Activated naive CD4-positive, alpha-beta T cell (primary cell): ENCODE data around the gene CNTNAP2.
"Not testable (repeated sequence)": the region's sequence is repeated elsewhere in the genome, so short reads cannot be mapped to it uniquely, and the experiment has no call there.

Experiments used
- DNase-seq, 4 experiments: peaks; one replicate each; lab custom pipeline; 2025; lab: John Stamatoyannopoulos, UW

Gene CNTNAP2

DNA sequence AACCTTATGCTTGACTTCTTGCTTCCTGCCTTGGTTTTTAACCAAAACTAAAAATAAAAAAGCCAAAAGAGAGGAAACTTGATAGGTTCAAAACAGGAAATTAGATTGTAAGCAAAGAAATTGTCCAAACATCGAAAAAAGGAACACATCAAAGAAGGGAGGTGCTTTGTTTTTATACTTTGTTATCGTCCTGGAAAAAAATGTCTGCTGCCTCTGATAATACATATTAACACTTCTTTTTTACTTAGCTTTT is 2187.4 kb downstream of the CNTNAP2 start:
- DNase-seq: no peak

DNA sequence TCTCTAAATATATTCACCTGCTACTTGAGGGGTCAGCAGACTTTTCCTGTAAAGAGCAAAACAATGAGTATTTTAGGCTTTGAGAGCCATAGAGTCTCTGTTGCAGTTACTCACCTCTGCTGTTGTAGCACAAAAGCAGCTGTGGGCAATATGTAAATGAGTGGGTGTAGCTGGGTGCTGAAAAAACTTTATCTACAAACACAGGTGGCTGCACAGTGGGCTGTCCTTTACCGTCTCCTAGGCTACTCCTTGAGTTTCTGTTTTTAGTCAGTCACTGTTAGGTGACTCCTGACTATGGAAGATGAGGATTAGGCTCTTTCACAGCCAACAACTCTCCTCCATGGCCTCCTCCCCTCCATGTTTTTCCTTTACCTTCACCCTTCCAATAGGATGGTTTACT is 2187.9 kb downstream of the CNTNAP2 start:
- DNase-seq: no peak

DNA sequence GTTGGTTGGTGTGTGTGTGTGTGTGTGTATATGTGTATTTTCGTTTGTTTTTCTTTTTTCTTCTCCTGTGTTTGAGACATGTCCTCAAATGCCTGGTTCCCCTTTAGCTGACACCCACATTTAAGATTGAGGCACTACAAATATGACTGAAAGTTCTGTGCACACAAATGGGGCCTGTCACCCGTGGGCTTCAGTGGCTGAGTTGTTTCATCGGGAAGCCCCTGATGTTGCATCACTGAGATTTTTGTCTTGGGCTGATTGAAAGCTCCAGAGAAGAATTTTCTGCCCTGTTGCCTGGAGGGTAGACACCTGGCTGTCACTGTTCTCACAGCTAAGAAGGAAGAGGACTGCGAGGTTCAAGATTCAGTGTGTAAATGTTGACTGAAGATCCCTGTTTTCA is 2190.2 kb downstream of the CNTNAP2 start:
- DNase-seq: no peak

DNA sequence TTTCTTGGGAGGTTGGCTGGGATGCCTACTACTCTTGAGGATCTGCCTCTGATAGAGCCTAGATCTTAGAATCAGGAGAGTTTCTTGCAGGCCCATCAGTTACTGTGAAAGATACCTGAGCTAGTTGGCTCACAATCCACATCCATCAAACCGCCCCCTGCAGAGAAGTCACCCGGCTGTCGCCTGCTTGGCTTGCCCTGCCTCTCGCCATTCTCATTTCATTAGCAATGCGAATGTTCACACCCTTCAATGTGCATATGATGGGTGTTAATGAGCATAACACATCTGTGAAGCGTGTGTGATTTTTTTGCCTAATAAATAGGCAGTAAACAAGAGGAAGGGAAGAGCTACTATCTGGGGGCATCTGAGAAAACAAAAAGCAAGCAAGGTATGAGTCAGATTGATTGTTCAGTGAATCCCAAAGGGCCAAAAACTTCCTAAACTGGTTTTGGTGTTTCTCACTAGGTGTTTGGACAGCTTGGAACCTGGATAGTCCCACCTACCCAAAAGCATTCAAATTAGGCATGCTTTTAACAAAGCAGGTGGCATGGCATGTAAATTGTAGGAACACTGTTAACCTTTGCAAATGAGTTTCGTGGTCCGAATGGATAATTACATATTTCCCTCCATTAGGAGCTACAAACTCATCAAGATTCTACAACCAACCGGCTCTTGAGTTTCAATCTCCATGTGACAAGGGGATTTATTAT is 2201.7 kb downstream of the CNTNAP2 start:
- DNase-seq: no peak

DNA sequence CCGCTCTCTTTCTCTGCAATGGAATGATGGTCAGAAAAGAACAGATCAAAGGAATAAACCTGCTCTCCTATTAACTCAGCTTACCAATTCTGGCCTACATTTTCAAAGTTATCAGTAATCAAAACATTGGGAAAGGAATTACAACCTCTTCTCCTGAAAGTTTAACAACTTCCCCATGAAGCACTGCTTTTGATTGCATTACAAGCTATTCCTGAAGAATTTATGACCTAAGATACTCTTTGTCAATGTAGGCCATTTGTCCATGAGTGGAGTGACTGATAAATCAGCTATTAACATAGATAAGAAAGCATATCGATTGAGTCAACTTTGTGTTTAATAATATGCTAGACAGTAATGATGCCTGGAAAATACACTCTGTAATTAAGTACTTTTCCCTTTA is 2202.2 kb downstream of the CNTNAP2 start:
- no peak for DNase-seq

DNA sequence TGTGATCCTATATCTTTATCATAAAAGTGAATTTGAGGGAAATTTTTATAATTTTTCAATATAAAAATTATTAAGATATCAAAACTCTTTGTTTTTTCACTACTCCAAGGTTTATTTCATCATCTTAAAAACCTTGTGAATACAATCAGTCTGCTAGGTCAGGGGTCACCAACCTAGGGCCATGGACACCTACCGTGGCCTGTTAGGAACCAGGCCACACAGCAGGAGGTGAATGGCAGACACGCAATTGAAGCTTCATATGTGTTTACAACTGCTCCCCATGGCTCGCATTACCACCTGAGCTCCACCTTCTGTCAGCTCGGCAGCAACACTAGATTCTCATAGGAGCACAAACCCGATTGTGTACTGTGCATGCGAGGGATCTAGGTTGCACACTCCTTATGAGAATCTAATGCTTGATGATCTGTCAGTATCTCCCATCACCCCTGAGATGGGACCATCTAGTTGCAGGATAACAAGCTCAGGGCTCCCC is 2202.8 kb downstream of the CNTNAP2 start:
- no peak for DNase-seq

DNA sequence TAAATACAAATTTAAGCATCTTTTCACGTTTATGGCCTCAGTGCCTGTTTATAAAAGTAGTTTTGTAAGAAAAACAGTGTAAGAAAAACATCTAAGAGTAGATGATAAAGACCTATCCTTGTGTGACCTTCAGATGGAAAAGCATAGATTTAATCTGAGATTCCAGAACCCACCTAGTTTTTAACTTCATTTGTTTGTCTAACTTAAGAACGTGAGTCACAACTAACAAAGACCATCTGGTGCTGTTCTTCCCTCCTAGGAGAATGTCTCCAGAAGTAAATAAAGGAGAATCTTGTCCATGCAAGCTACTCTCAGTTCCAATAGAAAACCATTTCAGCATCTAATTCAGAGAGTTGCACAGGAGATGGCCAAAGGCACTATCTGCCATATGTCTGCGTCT is 2208.6 kb downstream of the CNTNAP2 start:
- no peak for DNase-seq

DNA sequence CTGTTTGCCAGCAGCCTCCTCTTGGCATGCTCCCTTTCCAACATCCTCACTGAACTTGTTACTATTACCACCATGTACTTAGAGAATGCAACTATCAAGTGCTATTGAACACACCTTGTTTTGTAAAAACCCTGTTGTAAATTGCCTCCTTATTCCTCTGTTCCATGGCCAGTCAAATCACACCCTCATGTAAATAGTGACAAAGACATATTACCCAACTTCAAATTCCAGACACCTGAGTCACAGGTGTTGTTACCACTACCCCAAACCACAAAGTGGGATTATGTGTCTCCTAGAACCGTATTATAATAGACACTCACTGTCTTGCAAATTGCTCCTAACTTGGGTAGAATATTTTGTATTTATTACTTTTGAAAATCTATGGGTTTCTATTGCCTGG is 2210.8 kb downstream of the CNTNAP2 start:
- no peak for DNase-seq

DNA sequence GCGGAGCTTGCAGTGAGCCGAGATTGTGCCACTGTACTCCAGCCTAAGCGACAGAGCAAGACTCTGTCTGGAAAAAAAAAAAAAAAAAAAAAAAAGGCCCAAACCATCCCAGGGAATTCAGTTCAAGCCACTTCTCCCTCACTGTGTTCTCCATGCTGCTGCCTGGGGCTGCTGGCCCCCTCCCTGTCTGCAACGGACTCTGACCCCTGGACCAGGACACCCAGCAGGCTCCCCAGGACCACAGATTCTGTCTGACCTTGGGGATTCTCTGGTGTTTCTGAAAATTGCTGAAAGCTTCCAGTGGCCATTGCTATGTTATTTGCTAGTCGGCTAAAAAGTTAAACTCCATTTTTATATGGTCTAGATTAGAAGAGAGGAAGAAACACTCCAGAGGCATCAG is 2212.3 kb downstream of the CNTNAP2 start:
- no peak for DNase-seq

DNA sequence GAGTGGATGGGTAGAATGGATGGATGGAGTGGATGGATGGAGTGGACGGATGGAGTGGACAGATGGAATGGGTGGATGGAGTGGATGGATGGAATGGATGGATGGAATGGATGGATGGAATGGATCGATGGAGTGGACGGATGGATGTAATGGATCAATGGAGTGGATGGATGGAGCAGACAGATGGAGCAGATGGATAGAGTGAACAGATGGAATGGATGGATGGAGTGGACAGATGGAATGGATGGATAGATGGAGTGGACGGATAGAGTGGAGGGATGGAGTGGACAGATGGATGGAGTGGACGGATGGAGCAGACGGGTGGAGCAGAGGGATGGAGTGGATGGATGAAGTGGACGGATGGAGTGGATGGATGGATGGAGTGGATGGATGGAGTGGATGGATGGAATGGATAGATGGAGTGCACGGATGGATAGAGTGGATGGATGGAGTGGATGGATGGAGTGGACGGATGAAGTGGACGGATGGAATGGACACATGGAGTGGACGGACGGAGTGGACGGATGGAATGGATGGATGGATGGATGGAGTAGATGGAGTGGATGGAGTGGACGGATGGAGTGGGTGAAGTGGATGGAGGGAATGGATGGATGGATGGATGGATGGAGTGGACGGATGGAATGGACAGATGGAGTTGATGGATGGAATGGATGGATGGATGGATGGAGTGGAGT is 2213.7 kb downstream of the CNTNAP2 start:
- DNase-seq: no peak

DNA sequence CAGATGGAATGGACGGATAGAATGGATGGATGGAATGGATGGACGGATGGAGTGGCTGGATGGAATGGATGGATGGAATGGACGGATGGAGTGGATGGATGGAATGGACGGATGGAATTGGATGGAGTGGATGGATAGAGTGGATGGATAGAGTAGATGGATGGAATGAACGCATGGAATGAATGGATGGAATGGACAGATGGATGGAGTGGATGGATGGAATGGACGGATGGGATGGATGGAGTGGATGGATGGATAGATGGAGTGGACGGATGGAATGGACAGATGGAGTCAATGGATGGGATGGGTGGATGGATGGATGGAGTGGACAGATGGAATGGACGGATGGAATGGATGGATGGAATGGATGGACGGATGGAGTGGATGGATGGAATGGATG is 2214.2 kb downstream of the CNTNAP2 start:
- no peak for DNase-seq

DNA sequence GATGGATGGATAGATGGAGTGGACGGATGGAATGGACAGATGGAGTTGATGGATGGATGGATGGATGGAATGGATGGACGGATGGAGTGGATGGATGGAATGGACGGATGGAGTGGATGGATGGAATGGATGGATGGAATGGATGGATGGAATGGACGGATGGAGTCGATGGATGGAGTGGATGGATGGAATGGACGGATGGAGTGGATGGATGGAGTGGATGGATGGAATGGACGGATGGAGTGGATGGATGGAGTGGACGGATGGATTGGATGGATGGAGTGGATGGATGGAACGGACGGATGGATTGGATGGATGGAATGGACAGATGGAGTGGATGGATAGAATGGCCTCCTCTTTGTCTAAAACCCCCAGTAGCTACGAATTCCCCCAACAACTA is 2214.9 kb downstream of the CNTNAP2 start:
- DNase-seq: not testable (repeated sequence)

DNA sequence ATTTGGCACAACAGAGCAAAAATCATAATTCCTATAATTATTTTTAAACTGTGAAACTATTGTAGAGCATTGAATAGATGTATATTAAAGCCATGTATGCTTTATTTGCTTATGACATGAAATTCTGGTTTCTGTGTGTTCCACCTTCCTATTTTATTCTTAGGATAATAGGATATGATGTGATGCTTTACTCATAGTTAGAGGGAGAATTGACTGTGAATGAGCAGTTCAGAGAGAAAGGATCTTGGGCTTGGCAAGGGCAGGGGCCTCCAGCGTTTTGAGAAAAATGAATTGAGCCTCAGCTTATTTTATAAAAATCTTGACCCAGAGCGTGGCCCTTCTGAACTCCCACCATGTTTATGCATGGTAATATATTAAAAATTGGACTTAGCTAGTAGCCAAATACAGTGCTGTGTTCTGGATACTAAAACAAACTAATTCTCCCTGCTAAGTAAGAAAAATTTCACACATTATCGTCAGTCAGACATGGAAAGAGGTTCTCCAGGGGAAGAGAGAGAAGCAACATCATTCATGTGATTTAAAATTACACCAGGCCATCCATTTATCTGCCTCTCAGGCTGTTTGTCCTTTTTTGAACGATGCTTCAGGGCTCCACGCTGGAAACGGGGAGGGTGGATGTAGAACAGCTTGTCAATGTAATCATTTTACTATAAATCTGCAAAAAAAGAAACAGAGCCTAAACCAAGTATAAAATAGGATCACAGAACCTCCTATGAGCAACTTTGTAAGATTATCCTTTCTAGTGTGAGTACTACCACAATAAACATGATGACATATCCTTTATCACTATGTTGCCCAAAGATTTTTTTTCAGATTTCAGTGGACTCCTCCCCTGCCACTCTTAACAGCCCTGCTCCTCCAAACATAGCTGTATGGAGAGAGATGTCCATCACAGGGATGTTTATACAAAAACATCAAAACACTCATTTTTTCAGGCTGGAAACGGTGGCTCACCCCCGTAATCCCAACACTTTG is 2215.9 kb downstream of the CNTNAP2 start:
- no peak for DNase-seq

DNA sequence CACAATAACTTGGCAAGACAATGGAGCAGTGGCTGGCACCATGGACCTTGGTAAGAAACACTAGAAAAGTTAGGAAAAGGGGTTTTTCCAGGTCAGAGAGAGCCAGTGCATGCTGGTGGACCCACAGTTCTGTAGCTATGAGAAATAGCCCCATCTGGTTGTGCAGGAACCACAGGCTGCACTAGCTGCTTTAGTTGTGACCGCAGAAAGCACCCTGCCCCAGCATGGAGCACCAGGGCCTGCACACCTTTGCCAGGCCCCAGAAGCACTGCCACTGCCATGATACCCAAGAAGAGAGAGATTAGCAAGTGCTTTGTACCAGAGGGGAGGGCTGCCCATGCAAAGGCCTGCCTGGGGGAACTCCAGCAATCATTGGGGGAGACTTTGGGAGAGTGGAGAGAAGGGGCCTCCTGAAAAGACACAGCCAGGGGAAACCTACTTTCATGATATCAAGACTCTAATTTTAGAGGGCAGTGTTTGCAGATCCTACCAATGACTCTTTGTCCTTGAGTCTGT is 2217.9 kb downstream of the CNTNAP2 start:
- DNase-seq: no peak

DNA sequence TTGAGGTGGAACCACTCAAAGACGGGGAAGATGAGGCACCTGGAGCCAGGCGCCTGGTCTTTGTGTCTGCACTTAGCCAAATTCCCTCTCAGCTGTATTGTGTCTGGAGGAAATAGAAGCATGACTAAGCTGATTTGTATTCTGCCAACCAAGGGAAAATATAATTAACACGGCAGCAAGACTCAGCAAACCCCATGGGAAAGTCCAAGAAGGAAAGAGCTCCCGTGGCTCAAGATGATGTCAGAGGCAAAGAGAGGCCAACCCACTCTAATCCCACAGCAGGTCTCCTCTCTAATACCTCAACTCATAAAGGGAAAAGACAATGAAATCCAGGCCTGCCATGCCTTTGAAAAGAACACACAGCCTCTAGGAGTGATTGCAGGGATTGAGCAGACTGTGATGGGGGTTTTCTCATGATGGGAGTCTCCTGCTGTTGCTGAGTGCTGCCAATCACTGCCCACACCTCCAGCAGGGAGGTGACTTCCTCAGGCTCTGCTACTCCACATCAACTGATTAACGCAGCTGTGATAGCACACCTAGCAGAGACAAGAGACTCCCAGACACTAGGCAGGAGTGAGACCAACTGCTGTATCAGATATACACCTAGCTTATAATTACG is 2218.5 kb downstream of the CNTNAP2 start:
- DNase-seq: no peak

DNA sequence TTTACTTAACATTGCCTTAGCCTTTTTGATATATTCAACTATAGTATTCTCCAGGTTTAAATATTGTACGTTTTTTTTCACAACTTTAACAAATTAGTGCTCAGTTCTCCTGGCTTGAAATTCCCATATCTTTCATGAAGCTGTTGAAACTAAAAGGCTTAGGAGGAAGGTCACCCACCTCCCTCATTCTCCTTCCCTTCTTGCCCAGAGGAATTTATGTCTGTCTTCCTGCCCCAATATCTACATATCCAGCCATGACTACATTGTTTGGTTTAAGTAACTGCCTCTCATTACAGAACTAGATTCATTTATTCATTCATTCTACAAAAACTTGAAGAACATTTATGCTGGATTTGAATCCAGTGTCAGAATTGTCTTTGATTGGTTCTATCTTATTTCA is 2219.2 kb downstream of the CNTNAP2 start:
- DNase-seq: no peak

DNA sequence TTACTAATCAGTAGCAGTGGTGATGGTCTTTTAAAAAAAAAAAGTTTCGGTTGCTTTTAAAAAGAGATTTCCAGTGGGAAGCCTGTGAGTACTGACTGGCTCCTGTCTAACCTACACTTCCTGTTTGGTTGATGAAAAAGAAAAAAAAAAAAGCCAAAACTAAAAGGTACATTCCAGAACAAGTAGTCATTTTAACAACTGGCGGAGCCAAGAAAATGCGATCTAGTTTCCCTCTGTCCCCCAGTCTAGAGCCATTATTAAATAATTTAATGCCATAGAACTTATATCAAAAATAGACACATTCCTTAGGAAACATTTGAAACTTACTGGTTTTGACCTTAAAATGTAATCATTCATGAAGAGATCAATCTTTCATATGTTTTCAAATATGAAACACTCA is 2219.8 kb downstream of the CNTNAP2 start:
- no peak for DNase-seq

DNA sequence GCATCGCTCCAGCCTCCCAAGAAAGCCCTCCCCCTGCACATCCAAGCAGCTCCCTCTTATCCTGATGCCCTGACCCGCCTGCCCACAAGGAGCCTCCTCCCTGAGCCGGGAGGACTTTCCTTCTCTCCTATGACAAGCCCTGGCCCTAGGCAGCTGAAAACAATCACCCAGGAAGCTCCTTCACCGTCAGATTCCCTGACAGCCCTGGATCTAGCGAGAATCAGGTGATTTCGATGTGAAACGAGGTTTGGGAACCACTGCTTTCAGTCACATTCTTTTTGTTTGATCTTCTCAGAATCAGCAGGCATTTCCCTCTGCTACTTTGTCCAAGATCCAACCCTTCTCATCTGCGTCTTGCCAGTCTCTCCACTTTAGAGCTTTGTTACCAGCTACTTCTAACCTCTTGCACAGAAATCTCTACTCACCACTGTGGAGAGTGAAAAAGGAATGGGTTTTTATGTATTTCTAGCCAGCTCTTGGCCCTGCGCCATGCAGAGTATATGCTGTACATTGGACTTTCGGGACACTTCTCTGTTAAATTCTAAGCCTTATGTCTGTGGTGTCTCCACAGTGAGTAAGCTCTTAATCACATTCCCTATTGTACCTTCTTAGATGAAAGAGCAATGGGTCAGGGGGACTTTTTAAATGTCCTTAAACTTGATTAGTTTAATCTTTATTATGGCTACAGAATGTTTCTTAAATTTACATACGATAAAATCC is 2220.8 kb downstream of the CNTNAP2 start:
- no peak for DNase-seq

DNA sequence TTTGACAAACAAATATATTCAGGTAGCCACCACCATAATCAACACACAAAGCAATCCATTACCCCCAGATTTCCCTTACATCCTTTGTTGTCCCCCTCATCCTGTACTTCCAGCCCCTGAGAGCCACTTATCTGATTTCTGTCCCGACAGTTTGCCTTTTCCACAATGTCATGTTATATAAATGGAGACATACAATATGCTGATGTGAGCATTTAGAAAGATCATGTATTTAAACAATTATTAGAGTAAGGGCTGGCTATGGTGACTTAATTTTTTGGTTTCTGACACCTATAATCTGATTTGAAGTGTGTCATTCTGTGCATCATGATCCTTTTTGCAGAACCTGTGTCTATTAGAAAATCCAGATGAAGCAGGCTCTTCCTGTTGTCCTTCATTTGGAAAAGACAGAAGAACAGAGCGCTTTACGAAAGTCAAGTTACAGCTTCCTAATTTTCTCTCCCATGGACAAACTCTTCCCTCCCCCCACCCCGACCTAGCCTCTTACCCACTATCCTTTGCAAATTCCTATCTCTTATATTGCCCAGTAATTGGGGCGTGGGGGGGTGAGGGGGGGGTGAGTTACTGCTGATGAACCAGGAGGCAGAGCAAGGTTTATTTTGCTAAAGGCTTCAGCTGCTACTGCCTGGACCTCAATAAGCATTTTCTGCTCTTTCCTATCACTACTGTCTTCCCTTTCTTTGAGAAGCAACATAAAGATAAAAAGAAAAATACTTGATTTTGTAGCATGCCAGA is 2221.6 kb downstream of the CNTNAP2 start:
- DNase-seq: no peak

DNA sequence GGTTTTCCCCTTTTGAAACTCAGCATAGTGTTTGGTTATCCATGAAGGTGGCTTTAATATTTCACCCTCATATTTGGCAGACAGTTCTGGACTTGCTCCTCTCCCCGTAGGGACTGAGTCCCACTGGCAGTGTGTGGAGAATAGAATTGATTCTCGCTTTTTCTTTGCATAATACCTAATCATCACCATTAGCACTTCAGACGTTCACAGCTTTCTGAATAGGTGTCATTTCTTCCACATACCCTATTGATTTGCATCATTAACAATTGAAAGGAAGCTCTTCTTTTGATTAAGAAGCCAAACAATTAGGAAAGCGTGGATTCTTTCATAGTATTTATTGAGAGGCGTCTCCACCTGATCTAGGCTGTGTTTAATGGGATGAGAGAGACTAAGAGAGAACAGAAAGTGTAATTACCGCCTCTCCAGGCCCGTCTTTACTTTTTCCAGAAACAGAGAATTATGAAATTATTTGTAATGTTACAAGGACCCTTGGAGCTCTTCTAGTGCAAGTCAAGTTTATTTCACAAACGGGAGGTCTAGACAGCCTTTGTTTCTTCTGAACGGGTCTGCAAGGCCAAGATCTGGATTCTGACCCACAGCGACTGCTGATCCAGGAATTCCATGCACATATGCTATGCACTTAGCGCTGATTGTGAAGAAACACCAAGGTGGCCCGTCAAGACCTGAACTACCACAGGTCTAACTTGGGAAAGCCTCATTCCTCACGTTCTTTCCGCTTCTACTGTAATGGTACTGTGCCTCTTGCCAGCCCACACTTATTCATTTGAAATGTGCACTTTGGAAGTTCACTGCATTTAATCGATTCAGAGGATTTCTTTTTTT is 2224.1 kb downstream of the CNTNAP2 start:
- DNase-seq: no peak
